BE2C (cell line): ENCODE measurements around the gene DENND2A.

Experiments
- DNase-seq: peaks from one replicate; pipeline ENCODE4 v3.0.0-alpha.2; 2020
- H3K27me3 ChIP-seq: fragments of 250-450 bp; sonication (Bioruptor Pico); 2 replicates; pipeline ENCODE4 v1.5.1; 2020; ENCODE audit warnings: mild to moderate bottlenecking
- H3K36me3 ChIP-seq: fragments of 250-450 bp; sonication (Bioruptor Pico); 2 replicates; pipeline ENCODE4 v1.5.1; 2020; ENCODE audit warnings: mild to moderate bottlenecking
- H3K4me1 ChIP-seq: fragments of 250-450 bp; sonication (Bioruptor Pico); 2 replicates; pipeline ENCODE4 v1.5.1; 2020
- H3K4me3 ChIP-seq: 2 replicates; pipeline ENCODE4 v1.5.1; 2011; ENCODE audit warnings: low read depth, low read length
- H3K9me3 ChIP-seq: fragments of 250-450 bp; sonication (Bioruptor Pico); 2 replicates; pipeline ENCODE4 v1.5.1; 2020
- TF ChIP-seq, protein P1 (sequence below): IDR thresholded peaks from 2 replicates; pipeline ENCODE4 v1.5.1; 2012; ENCODE audit warnings: mild to moderate bottlenecking, low read depth, low read length

Gene DENND2A

DNA sequence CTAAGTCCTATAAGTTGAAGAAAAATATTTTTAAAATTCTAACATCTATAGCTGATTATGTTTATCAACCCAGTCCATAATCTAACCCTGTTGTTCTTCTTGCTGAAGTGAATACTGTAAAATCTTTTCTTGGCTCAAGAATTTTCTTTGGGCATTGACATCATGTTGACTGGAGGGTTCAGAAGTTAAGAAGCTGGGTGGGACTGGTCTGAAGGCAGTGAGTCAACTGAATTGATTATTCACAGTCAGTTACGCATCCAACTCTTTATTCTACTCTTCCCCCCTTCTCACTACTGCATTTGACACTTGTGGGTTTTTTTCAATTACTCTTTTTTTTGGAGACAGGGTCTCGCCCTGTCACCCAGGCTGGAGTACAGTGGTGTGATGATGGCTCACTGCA, 31.0 kb downstream of the DENND2A start:
- Histone ChIP-seq H3K4me1 (no peaks in the 10 kb centered on the region), H3K27me3 (no peaks in the 10 kb centered on the region), H3K4me3 (no peak overlapping the region), H3K9me3 (no peaks in the 10 kb centered on the region), H3K36me3 (no peaks in the 10 kb centered on the region)
- DNase-seq = no peak
- TF ChIP-seq, protein P1, sequence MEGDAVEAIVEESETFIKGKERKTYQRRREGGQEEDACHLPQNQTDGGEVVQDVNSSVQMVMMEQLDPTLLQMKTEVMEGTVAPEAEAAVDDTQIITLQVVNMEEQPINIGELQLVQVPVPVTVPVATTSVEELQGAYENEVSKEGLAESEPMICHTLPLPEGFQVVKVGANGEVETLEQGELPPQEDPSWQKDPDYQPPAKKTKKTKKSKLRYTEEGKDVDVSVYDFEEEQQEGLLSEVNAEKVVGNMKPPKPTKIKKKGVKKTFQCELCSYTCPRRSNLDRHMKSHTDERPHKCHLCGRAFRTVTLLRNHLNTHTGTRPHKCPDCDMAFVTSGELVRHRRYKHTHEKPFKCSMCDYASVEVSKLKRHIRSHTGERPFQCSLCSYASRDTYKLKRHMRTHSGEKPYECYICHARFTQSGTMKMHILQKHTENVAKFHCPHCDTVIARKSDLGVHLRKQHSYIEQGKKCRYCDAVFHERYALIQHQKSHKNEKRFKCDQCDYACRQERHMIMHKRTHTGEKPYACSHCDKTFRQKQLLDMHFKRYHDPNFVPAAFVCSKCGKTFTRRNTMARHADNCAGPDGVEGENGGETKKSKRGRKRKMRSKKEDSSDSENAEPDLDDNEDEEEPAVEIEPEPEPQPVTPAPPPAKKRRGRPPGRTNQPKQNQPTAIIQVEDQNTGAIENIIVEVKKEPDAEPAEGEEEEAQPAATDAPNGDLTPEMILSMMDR = no peak

DNA sequence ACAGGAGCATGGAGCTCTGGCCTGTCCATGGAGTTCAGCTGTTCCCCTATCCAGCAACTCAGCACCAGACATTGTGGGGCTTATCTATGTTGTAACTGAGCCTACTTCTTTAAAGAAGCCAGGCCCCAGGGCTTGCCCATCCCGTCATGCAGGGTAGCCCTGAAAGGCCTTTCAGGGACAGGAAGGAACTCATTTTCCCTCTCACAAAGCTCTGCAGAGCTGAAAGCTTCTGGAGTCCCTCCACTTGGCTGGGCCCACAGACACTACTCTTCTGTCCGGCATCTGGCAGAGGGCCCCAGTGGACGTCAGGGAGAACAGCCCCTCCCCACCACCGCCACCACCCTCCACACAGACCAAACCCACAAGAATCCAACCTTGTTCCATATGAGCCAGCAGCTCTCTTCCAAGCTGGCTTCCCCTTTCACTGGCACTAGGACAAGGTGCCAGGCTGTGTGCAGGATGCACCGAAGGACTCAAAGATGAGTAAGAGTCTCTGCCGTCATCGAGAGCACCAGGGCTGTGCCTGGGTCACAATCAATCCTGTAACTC, 33.1 kb downstream of the DENND2A start:
- Histone ChIP-seq H3K27me3 (no peaks in the 10 kb centered on the region), H3K4me1 (no peaks in the 10 kb centered on the region), H3K4me3 (no peak overlapping the region), H3K36me3 (no peaks in the 10 kb centered on the region), H3K9me3 (no peaks in the 10 kb centered on the region)
- TF ChIP-seq, protein P1 = no peak
- peak; percentile 26 for DNase-seq

DNA sequence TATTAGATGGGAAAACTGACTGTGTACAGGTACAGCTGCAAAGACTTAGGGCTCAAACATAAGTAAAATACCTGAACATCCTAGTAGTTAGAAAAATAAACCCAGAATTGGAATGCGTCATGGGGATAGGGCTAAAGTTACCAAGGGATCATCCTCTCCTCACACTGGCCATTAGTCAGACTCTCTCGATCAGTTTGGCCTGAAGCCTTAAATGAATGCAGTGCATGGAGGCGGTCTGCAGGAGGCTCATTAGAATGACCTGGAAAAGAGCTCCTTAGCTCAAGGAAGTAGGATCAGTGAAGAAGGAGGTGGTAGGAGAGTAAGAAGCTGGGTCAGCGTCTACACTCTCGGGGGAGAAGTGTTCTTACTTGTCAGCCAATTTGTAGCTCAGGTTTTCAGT, 35.3 kb downstream of the DENND2A start:
- H3K9me3 ChIP-seq = no peaks in the 10 kb centered on the region
- no peaks in the 10 kb centered on the region for H3K27me3 ChIP-seq
- no peaks in the 10 kb centered on the region for H3K4me1 ChIP-seq
- H3K36me3 ChIP-seq = no peaks in the 10 kb centered on the region
- H3K4me3 ChIP-seq = no peak overlapping the region
- no peak for DNase-seq
- TF ChIP-seq, protein P1 = no peak

DNA sequence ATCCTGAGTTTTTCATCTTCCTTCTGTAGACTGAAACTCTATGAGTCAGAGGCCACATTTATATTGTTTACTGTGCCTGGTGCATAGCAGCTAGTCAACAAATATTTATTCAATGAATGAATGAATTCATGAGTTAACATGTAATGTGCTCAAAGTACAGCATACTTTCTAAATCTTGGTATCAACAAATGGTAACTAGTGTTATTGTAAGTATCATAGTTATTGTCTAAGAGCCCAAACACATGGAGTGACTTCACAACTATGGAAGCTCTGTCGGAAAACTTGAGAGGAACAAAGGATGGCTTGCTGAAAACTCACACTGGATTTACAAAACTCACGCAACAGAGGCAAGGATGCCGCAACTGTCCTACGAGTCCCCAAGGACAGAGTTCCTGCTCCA, 35.9 kb downstream of the DENND2A start:
- Histone ChIP-seq H3K4me3 (no peak overlapping the region), H3K9me3 (no peaks in the 10 kb centered on the region), H3K36me3 (no peaks in the 10 kb centered on the region), H3K4me1 (no peaks in the 10 kb centered on the region), H3K27me3 (no peaks in the 10 kb centered on the region)
- DNase-seq = no peak
- TF ChIP-seq, protein P1 = no peak

DNA sequence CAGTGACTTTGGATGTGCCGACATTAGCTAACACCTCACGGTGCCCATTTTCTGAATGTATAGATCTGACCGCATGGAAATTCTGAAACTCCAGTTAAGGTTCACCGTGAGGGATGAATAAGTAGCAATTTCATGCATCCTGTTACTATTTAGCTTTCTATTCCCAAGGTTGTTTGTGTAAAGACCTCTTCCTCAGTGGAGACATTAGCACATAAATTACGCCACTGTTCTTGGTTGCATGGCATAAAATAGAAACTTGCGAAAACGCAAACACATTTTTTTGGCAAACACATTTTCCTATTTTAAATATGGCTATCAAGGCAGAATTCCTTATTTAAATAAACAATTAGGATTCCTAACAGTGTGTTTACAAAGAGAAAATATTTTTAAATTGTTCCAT, 36.5 kb downstream of the DENND2A start:
- Histone ChIP-seq H3K9me3 (no peaks in the 10 kb centered on the region), H3K4me3 (no peak overlapping the region), H3K4me1 (no peaks in the 10 kb centered on the region), H3K36me3 (no peaks in the 10 kb centered on the region), H3K27me3 (no peaks in the 10 kb centered on the region)
- no peak for DNase-seq
- TF ChIP-seq, protein P1 = no peak

DNA sequence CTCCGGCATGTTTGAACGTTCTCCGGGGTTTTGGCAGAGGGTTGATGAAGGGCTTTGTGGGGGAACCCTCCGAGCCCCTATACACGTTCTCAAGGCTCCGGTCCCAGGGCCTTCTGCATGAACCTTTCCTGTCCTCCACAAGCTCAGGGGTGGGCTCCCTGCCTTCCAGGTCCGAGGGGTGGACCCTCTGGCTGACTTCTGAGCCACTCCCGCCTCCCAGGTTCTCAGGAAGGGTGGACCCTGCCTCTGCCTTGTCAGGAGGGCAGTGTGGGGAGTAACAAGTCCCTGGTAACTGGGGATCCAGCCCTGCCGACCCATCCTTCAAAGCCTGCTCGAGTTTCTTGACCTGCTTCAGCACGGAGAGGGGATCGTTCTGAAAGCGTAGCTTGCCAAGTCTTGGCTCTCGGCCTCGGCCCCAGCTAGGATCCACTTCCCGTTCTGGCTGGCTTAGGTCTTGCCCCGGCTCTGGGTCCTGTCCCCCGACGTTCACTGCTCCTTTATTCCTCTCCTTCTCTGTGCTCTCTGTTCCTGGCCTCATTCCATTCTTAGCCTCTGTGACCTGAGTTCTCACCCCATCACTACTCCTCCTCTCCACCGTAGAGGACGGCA, 38.9 kb downstream of the DENND2A start:
- H3K27me3 ChIP-seq = no peaks in the 10 kb centered on the region
- H3K4me1 ChIP-seq = no peaks in the 10 kb centered on the region
- TF ChIP-seq, protein P1 = no peak
- DNase-seq = no peak
- no peak overlapping the region for H3K4me3 ChIP-seq
- no peaks in the 10 kb centered on the region for H3K9me3 ChIP-seq
- no peaks in the 10 kb centered on the region for H3K36me3 ChIP-seq
